Thymus (tissue), 11 donors: Measurements from ENCODE around the gene KCNG1. TPM values are rescaled to one million over a fixed set of nuclear protein-coding genes. Genes with fewer than 3 reads are reported as not detected.

Experiments
- DNase-seq, 9 donors: peaks; one replicate each; pipeline ENCODE4 v3.0.0-alpha.2; 2013; ENCODE audit warnings: low spot score in 9 of 9, low read depth in 6 of 9, missing footprints in 1 of 9
- H3K27ac ChIP-seq, 2 donors: one replicate each; pipeline ENCODE4 v1.5.1; 2013; ENCODE audit warnings: control low read depth in 1 of 2, low read depth in 1 of 2, low read length in 1 of 2, mild to moderate bottlenecking in 1 of 2, moderate library complexity in 1 of 2
- H3K27me3 ChIP-seq, 2 donors: one replicate each; pipeline ENCODE4 v1.5.1; 2013; ENCODE audit warnings: low read length in 1 of 2; ENCODE audit not compliant: control insufficient read depth in 2 of 2, insufficient read depth in 1 of 2
- H3K36me3 ChIP-seq, 2 donors: one replicate each; pipeline ENCODE4 v1.5.1; 2013; ENCODE audit warnings: low read length in 1 of 2, mild to moderate bottlenecking in 1 of 2, moderate library complexity in 1 of 2; ENCODE audit not compliant: control insufficient read depth in 2 of 2, insufficient read depth in 2 of 2
- H3K4me1 ChIP-seq, 2 donors: one replicate each; pipeline ENCODE4 v1.5.1; 2013; ENCODE audit warnings: low read length in 2 of 2; ENCODE audit not compliant: control insufficient read depth in 2 of 2, insufficient read depth in 2 of 2
- H3K4me3 ChIP-seq, 2 donors: one replicate each; pipeline ENCODE4 v1.5.1; 2013; ENCODE audit warnings: low read length in 2 of 2, control low read depth in 1 of 2, mild to moderate bottlenecking in 1 of 2
- H3K9me3 ChIP-seq, 2 donors: one replicate each; pipeline ENCODE4 v1.5.1; 2013; ENCODE audit warnings: low read length in 1 of 2, mild to moderate bottlenecking in 1 of 2; ENCODE audit not compliant: control insufficient read depth in 2 of 2, insufficient read depth in 1 of 2
- WGBS: extraction: QIAGEN DNeasy Blood & Tissue Kit; methylation state at CpG from one replicate; pipeline ENCODE4 v1.1.7; 2013; 5-methylcytosine and 5-hydroxymethylcytosine counted together
- polyA plus RNA-seq: library from polyadenylated mRNA; stranded (reverse); fragments of 200-250 nt; gene quantifications from one replicate; pipeline ENCODE4 v1.2.3, GENCODE V29; 2013
- total RNA-seq: library from RNA; stranded (reverse); fragments of 120-200 nt; gene quantifications from one replicate; pipeline ENCODE4 v1.2.4, GENCODE V29; 2013
- donor health status: healthy.

Gene KCNG1
- total and polyA plus RNA-seq, 2 donors: 0.28 to 0.71 TPM

GRCh38 chr20:51017251-51017650, 5.7 kb downstream of the KCNG1 start:
- H3K4me1 ChIP-seq: no peaks in the 10 kb centered on the region
- 82% methylated on average over 9 of the region's 9 CpGs for WGBS
- no peak overlapping the region for H3K4me3 ChIP-seq
- H3K9me3 ChIP-seq: no peaks in the 10 kb centered on the region
- H3K36me3 ChIP-seq: no peaks in the 10 kb centered on the region
- peaks cover 29 to 42% of the 10 kb centered on the region in 2 donors for H3K27me3 ChIP-seq
- DNase-seq: no peak
- no peak overlapping the region for H3K27ac ChIP-seq

- Histone ChIP-seq H3K27ac (no peak overlapping the region), H3K36me3 (no peaks in the 10 kb centered on the region), H3K27me3 (peaks cover 23 to 34% of the 10 kb centered on the region in 2 donors), H3K9me3 (no peaks in the 10 kb centered on the region), H3K4me1 (no peaks in the 10 kb centered on the region), H3K4me3 (no peak overlapping the region)
- DNase-seq: no peak
- 97% methylated on average over 9 of the region's 9 CpGs for WGBS
These were observed 6.4 kb downstream of the KCNG1 start for GRCh38 chr20:51016521-51016920.

DNA sequence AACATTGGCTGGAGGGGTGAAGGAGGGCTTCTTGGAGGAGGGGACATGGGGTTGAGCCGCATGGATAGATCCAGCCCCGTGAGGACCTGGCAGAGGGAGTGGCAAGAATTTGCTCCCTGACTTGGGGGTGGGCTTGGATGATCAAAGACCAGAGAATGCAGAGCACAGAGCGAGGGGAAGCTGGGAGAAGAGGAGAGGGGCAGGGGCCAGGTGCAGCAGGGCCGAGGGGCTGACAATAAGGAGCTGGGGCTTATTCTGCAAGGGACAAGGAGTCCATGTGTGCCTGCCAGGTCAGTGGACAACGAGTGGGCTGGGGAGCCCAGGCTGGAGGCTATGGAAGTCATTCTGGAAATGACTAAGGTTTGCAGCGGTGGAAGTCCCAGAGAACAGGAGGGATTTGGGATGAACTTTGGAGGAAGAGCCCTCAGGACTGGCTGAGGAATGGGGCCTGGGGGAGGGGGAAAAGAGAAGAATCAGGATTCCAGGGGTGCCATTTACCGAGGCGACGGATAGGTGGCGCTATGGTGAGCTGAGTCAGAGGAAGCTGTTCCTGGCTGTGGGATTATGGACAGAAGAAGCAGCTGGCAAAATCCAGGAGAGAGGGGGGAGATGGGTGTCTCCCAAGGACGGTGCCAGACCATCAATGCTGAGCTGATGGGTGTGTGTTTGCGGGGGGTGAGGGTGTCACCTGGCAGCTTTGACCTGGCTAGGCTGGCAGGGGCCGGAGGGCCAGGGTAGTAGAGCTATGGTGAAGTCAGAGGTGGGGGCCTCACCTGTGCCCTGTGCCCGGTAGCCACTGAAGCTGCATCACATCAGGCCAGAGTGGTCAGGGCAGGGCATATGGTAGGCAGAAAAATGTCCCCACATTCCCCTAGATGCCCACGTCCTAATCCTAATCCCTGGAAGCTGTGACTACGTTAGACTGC, 7.8 kb downstream of the KCNG1 start:
- Histone ChIP-seq H3K27ac (no peak overlapping the region), H3K4me3 (no peak overlapping the region), H3K27me3 (peaks cover 10 to 20% of the 10 kb centered on the region in 2 donors), H3K36me3 (no peaks in the 10 kb centered on the region), H3K4me1 (no peaks in the 10 kb centered on the region), H3K9me3 (no peaks in the 10 kb centered on the region)
- WGBS: 41% methylated on average over 16 of the region's 16 CpGs
- peak in 1 of 9 donors; percentile 2 for DNase-seq

GRCh38 chr20:51013577-51014330, 9.2 kb downstream of the KCNG1 start:
- no peak for DNase-seq

GRCh38 chr20:51012357-51012756, 10.6 kb downstream of the KCNG1 start:
- DNase-seq: no peak
- Histone ChIP-seq H3K9me3 (no peaks in the 10 kb centered on the region), H3K27ac (no peak overlapping the region), H3K36me3 (no peaks in the 10 kb centered on the region), H3K4me1 (no peaks in the 10 kb centered on the region), H3K4me3 (no peak overlapping the region), H3K27me3 (peaks cover 5 to 10% of the 10 kb centered on the region in 2 donors)
- 90% methylated on average over 3 of the region's 3 CpGs for WGBS

More at GRCh38 chr20:51013577-51014330, 9.2 kb downstream of the KCNG1 start:
- H3K27me3 ChIP-seq: peaks cover 5 to 14% of the 10 kb centered on the region in 2 donors
- 32% methylated on average over 8 of the region's 8 CpGs for WGBS
- H3K9me3 ChIP-seq: no peaks in the 10 kb centered on the region
- H3K27ac ChIP-seq: no peak overlapping the region
- no peaks in the 10 kb centered on the region for H3K4me1 ChIP-seq
- H3K36me3 ChIP-seq: no peaks in the 10 kb centered on the region
- H3K4me3 ChIP-seq: no peak overlapping the region

DNA sequence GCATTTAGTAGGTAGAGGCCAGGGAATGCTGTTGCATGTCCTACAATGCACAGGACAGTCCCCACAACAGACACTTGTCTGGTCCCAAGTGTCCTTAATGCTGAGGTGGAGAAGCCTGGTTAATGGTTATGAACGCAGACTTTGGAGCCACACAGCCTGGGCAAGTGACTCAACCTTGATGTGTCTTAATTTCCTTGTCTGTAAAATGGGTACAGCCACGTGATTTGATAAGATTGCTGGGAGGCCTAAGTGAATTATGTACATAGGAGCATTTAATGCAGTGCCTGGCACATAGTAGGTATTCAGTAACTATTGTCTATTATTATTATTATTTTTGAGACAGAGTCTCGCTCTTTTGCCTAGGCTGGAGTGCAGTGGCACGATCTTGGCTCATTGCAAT, 11.4 kb downstream of the KCNG1 start:
- no peak for DNase-seq
- Histone ChIP-seq H3K36me3 (no peaks in the 10 kb centered on the region), H3K4me1 (no peaks in the 10 kb centered on the region), H3K9me3 (no peaks in the 10 kb centered on the region), H3K27me3 (peaks cover 5 to 10% of the 10 kb centered on the region in 2 donors), H3K4me3 (no peak overlapping the region), H3K27ac (no peak overlapping the region)
- WGBS: 91% methylated on average over 4 of the region's 4 CpGs

DNA sequence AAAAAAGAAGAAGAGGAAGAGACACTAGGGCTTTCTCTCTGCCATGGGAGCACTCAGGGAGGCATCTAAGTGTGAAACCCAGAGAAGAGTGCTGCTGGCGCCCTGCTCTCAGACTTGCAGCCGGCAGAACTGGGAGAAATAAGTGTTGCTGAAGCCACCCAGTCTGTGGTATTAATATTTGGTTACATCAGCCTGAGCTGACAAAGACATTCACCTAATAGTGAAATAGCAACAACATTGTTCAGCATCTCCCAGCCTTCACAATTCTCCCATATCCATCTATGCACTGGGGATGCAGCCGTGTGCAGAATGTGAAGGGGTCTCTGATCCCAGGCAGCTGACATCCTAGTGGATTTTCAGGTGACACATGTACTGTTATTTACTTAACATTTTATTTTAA, 12.0 kb downstream of the KCNG1 start:
- WGBS: 95% methylated on average over 3 of the region's 3 CpGs
- no peak overlapping the region for H3K4me3 ChIP-seq

GRCh38 chr20:51010043-51010365, 12.9 kb downstream of the KCNG1 start:
- Histone ChIP-seq H3K9me3 (no peaks in the 10 kb centered on the region), H3K27me3 (peaks cover 2 to 8% of the 10 kb centered on the region in 2 donors), H3K36me3 (no peaks in the 10 kb centered on the region), H3K4me3 (no peak overlapping the region), H3K4me1 (no peaks in the 10 kb centered on the region), H3K27ac (no peak overlapping the region)
- 89% methylated on average over 33 of the region's 33 CpGs for whole genome bisulfite sequencing
- DNase-seq: no peak

More for the DNA sequence above, 12.0 kb downstream of the KCNG1 start:
- no peak for DNase-seq
- Histone ChIP-seq H3K36me3 (no peaks in the 10 kb centered on the region), H3K4me1 (no peaks in the 10 kb centered on the region), H3K27me3 (peaks cover 5 to 10% of the 10 kb centered on the region in 2 donors), H3K9me3 (no peaks in the 10 kb centered on the region), H3K27ac (no peak overlapping the region)
